Mesangial cell (primary cell): ENCODE measurements around the gene PRR7. TPM values are rescaled to one million over a fixed set of nuclear protein-coding genes. Genes with fewer than 3 reads are reported as not detected.

Source experiments
- total RNA-seq: library from RNA; depleted of rRNA; stranded (reverse); fragments of >200 nt; gene quantifications from 2 replicates; pipeline ENCODE4 v1.2.3, GENCODE V29; 2015

PRR7 gene
- 15.6 and 32.8 TPM in 2 replicates for total RNA-seq

GRCh38 chr5:177446200-177447065 lies at the start of gene PRR7:
Gene PRR7 (plus strand): TSS chr5:177446814. CDS start chr5:177455068, 8,254 bp downstream.

GRCh38 chr5:177399997-177400868 lies 46.4 kb upstream of the PRR7 start, which contains the start of gene PFN3:
Gene PFN3 (minus strand): TSS chr5:177400661. CDS start chr5:177400576, 85 bp downstream.

GRCh38 chr5:177409043-177409801 lies 37.4 kb upstream of the PRR7 start, which contains the start of gene F12:
Gene F12 (minus strand): TSS chr5:177409564. CDS start chr5:177409527, 37 bp downstream.

GRCh38 chr5:177426566-177427210 lies 19.9 kb upstream of the PRR7 start, which contains the start of gene GRK6:
Gene GRK6 (plus strand): TSS chr5:177426676. CDS start chr5:177426846, 170 bp downstream.

GRCh38 chr5:177473443-177474001 lies 26.9 kb downstream of the PRR7 start, which contains the start of gene DBN1:
Gene DBN1 (minus strand): TSS chr5:177473634. CDS start chr5:177473521, 113 bp downstream.

GRCh38 chr5:177497292-177498012 lies 50.8 kb downstream of the PRR7 start, which contains the start of gene PDLIM7:
Gene PDLIM7 (minus strand): TSS chr5:177497604. CDS start chr5:177496512, 1,092 bp downstream.

Other genes with a start within 250 kb of the PRR7 start
- gene RAB24, start 143.1 kb upstream of the PRR7 start, total RNA-seq = 15.2 and 26.5 TPM in 2 replicates
- gene PRELID1, start 143.0 kb upstream of the PRR7 start, total RNA-seq = 113 and 239 TPM in 2 replicates
- gene MXD3, start 134.9 kb upstream of the PRR7 start, total RNA-seq = 3.4 and 66.2 TPM in 2 replicates
- 336 and 347 TPM in 2 replicates for gene LMAN2, start 95.1 kb upstream of the PRR7 start, total RNA-seq
- gene RGS14, start 88.9 kb upstream of the PRR7 start, total RNA-seq = 12.2 and 24.7 TPM in 2 replicates
- gene SLC34A1, start 62.4 kb upstream of the PRR7 start, total RNA-seq = not detected in 2 replicates
- gene PFN3, start 46.2 kb upstream of the PRR7 start, total RNA-seq = not detected in 2 replicates
- gene F12, start 37.2 kb upstream of the PRR7 start, total RNA-seq = 3.7 and 5.1 TPM in 2 replicates
- 25.4 and 59.0 TPM in 2 replicates for gene GRK6, start 20.1 kb upstream of the PRR7 start, total RNA-seq
- gene DBN1, start 26.8 kb downstream of the PRR7 start, total RNA-seq = 331 and 348 TPM in 2 replicates
- gene PDLIM7, start 50.8 kb downstream of the PRR7 start, total RNA-seq = 678 and 721 TPM in 2 replicates
- gene DOK3, start 63.0 kb downstream of the PRR7 start, total RNA-seq = 0.25 and 1.1 TPM in 2 replicates
- gene DDX41, start 70.1 kb downstream of the PRR7 start, total RNA-seq = 135 and 185 TPM in 2 replicates
- gene FAM193B, start 107.7 kb downstream of the PRR7 start, total RNA-seq = 21.3 and 26.0 TPM in 2 replicates
- 139 and 148 TPM in 2 replicates for gene TMED9, start 145.4 kb downstream of the PRR7 start, total RNA-seq
- 44.6 and 51.3 TPM in 2 replicates for gene B4GALT7, start 153.3 kb downstream of the PRR7 start, total RNA-seq